ENCODE data around the gene NKD2. TPM values are rescaled to one million over a fixed set of nuclear protein-coding genes. Genes with fewer than 3 reads are reported as not detected.

The NKD2 gene
- total and polyA plus RNA-seq, 12 donors, result 0.22 to 32.8 (median 10.8) TPM

GRCh38 chr5:1026700-1027621 is 18.4 kb downstream of the NKD2 start:
- WGBS, 4 donors, result 69 to 76% (median 74%) methylated on average over 11 to 29 of the region's 29 CpGs
- H3K4me3 ChIP-seq, result no peak overlapping the region
- DNase-seq, result peak in 1 of 7 donors; percentile 10
- H3K9me3 ChIP-seq (replicated peaks in 1 of 3), result no peaks in the 10 kb centered on the region
- no peaks in the 10 kb centered on the region for H3K27me3 ChIP-seq
- H3K27ac ChIP-seq, result no peak overlapping the region
- no peaks in the 10 kb centered on the region for H3K4me1 ChIP-seq (replicated peaks in 1 of 2)
- TF ChIP-seq CTCF (IDR thresholded peaks at IDR 0.05) (no peak), POLR2A (IDR thresholded peaks at IDR 0.05) (no peak)
- intact Hi-C loops (cut with DNase I), result no loop called here
- no peaks in the 10 kb centered on the region for H3K36me3 ChIP-seq (replicated peaks in 1 of 2)

GRCh38 chr5:1027631-1028441 is 19.2 kb downstream of the NKD2 start:
- Histone ChIP-seq H3K4me1 (replicated peaks in 1 of 2) (no peaks in the 10 kb centered on the region), H3K27me3 (no peaks in the 10 kb centered on the region), H3K4me3 (no peak overlapping the region), H3K9me3 (replicated peaks in 1 of 3) (no peaks in the 10 kb centered on the region), H3K27ac (no peak overlapping the region), H3K36me3 (replicated peaks in 1 of 2) (no peaks in the 10 kb centered on the region)
- 85 to 88% (median 87%) methylated on average over 15 to 40 of the region's 40 CpGs for WGBS, 4 donors
- DNase-seq, result peak in 1 of 7 donors; percentile 10
- TF ChIP-seq CTCF (IDR thresholded peaks at IDR 0.05), result no peak
- no peak for TF ChIP-seq POLR2A (IDR thresholded peaks at IDR 0.05)
- intact Hi-C loops (cut with DNase I), result no loop called here

GRCh38 chr5:1028481-1029281 is 20.1 kb downstream of the NKD2 start:
- no peaks in the 10 kb centered on the region for H3K27me3 ChIP-seq
- no peak overlapping the region for H3K4me3 ChIP-seq
- TF ChIP-seq CTCF (IDR thresholded peaks at IDR 0.05), result no peak
- TF ChIP-seq POLR2A (IDR thresholded peaks at IDR 0.05), result no peak
- WGBS, 4 donors, result 66 to 77% (median 75%) methylated on average over 16 to 26 of the region's 26 CpGs
- no peak overlapping the region for H3K27ac ChIP-seq
- H3K36me3 ChIP-seq (replicated peaks in 1 of 2), result no peaks in the 10 kb centered on the region
- intact Hi-C loops (cut with DNase I), result no loop called here
- H3K9me3 ChIP-seq (replicated peaks in 1 of 3), result no peaks in the 10 kb centered on the region
- peak in 1 of 7 donors; percentile 6 for DNase-seq
- H3K4me1 ChIP-seq (replicated peaks in 1 of 2), result no peaks in the 10 kb centered on the region

Measured in adrenal gland (tissue), 12 donors.